Kidney epithelial cell (primary cell): ENCODE measurements around the gene GADD45GIP1. TPM values are rescaled to one million over a fixed set of nuclear protein-coding genes. Genes with fewer than 3 reads are reported as not detected.

ENCODE experiments used
- DNase-seq: peaks from one replicate; pipeline ENCODE4 v3.0.0-alpha.2; 2010; ENCODE audit warnings: low read depth
- H3K27me3 ChIP-seq: 2 replicates; pipeline ENCODE4 v1.6.0; 2011; ENCODE audit warnings: low read length; ENCODE audit not compliant: control insufficient read depth, insufficient read depth
- H3K36me3 ChIP-seq: 2 replicates; pipeline ENCODE4 v1.5.1; 2011; ENCODE audit warnings: low read length; ENCODE audit not compliant: control insufficient read depth, insufficient read depth
- H3K4me3 ChIP-seq: 2 replicates; pipeline ENCODE4 v1.5.1; 2011; ENCODE audit warnings: low read depth, mild to moderate bottlenecking, control low read depth, low read length
- total RNA-seq: library from RNA; depleted of rRNA; stranded (reverse); fragments of >200 nt; gene quantifications from 2 replicates; pipeline ENCODE4 v1.2.3, GENCODE V29; 2015
- TF ChIP-seq, protein P1 (sequence below): IDR thresholded peaks from 2 replicates; pipeline ENCODE4 v1.5.1; 2011; ENCODE audit warnings: mild to moderate bottlenecking, moderate library complexity, low read length, control low read depth, inconsistent platforms; ENCODE audit not compliant: insufficient read depth, poor library complexity, severe bottlenecking

Gene GADD45GIP1
- total RNA-seq, 1 donor from 2014 or later, result 60.1 TPM

DNA sequence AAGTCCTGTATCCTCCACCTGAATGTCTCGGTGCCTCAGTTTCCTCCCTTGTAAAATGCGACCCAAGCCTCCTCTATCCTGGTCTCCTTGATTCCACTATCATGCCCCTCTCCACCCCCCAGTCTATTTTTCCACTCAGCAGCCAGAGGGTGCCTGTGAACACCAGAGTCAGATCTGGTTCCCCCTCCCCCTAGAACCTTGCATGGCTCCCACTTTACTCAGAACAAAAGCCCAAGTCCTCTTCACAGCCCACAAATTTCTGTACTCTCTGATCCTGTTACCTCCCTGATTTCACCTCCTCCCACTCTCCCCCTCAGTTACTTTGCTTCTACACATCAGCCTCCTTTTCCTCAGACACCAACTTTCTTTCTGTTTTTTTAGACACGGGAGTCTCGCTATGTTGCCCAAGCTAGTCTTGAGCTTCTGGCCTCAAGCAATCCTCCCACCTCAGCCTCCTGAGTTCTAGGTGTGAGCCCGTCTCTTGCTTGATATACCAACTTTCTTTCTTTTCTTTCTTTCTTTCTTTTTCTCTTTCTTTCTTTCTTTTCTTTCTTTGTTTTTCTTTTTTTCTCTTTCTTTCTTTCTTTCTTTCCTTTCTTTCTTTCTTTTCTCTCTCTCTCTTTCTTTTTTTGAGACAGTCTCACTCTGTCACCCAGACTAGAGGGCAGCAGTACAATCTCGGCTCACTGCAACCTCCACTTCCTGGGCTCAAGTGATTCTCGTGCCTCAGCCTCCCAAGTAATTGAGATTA lies 13.2 kb upstream of the GADD45GIP1 start:
- TF ChIP-seq, protein P1, sequence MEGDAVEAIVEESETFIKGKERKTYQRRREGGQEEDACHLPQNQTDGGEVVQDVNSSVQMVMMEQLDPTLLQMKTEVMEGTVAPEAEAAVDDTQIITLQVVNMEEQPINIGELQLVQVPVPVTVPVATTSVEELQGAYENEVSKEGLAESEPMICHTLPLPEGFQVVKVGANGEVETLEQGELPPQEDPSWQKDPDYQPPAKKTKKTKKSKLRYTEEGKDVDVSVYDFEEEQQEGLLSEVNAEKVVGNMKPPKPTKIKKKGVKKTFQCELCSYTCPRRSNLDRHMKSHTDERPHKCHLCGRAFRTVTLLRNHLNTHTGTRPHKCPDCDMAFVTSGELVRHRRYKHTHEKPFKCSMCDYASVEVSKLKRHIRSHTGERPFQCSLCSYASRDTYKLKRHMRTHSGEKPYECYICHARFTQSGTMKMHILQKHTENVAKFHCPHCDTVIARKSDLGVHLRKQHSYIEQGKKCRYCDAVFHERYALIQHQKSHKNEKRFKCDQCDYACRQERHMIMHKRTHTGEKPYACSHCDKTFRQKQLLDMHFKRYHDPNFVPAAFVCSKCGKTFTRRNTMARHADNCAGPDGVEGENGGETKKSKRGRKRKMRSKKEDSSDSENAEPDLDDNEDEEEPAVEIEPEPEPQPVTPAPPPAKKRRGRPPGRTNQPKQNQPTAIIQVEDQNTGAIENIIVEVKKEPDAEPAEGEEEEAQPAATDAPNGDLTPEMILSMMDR, result no peak
- no peaks in the 10 kb centered on the region for H3K27me3 ChIP-seq
- H3K4me3 ChIP-seq, result no peak overlapping the region
- H3K36me3 ChIP-seq, result no peaks in the 10 kb centered on the region
- DNase-seq, result no peak

DNA sequence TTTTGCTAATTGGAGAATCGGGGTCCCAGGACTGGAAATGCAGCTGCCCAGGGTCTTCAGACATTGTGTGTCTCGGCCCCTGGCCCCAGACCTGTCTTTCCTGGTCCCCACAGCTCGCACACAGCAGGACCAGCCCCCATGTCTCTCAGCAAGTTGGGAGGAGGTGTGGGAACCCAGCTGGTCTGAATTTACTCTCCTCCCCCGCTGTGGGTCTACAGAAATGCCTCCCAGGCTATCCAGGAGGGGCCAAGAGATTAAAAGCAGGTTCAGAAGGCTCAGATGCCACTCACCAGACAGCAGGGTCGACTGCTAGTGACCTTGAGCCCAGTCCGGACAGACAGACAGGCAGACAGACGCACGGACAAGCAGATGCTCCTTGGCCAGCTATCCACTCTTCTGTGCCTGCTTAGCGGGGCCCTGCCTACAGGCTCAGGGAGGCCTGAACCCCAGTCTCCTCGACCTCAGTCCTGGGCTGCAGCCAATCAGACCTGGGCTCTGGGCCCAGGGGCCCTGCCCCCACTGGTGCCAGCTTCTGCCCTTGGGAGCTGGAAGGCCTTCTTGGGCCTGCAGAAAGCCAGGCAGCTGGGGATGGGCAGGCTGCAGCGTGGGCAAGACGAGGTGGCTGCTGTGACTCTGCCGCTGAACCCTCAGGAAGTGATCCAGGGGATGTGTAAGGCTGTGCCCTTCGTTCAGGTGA lies 12.4 kb upstream of the GADD45GIP1 start, which contains the start of gene DAND5:
DAND5 (plus strand) TSS at position 285 of the 697 bp plus-strand sequence; CDS start at position 370, 85 bp downstream.
- Histone ChIP-seq H3K4me3 (no peak within 1 kb of the TSS), H3K27me3 (no peaks in the 10 kb centered on the region), H3K36me3 (no peaks in the 10 kb centered on the region)
- TF ChIP-seq, protein P1, result no peak
- DNase-seq, result no peak

DNA sequence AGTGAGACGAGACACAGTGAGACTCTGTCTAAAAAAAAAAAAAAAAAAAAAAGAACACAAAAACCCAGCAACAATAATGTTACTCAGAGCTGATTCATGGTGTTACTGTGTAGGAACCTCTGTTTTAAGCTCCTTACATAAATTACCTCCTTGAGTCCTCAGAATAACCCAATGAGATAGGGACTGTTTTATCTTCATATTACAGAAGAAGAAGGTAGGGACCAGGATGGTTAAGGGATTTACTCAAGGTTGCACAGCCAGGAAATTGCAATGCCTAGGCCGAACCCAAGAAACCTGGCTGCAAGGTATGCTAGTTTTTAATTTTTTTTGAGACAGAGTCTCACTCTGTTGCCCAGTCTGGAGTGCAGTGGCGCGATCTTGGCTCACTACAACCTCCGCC lies 10.9 kb upstream of the GADD45GIP1 start:
- Histone ChIP-seq H3K36me3 (no peaks in the 10 kb centered on the region), H3K4me3 (no peak overlapping the region), H3K27me3 (no peaks in the 10 kb centered on the region)
- TF ChIP-seq, protein P1, result no peak
- DNase-seq, result no peak

DNA sequence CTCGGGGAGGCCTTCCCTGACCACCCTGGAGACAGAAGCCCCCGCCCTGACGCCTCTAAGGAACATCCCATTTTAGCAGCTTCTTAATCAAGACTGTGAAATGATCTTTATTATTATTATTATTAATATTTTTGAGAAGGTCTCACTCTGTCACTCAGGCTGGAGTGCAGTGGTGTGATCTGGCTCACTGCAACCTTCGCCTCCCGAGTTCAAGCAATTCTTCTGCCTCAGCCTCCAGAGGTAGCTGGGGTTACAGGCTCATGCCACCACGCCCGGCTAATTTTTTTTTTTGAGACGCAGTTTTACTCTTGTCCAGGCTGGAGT lies 8.8 kb upstream of the GADD45GIP1 start:
- Histone ChIP-seq H3K27me3 (no peaks in the 10 kb centered on the region), H3K36me3 (no peaks in the 10 kb centered on the region), H3K4me3 (no peak overlapping the region)
- DNase-seq, result no peak
- TF ChIP-seq, protein P1, result no peak

DNA sequence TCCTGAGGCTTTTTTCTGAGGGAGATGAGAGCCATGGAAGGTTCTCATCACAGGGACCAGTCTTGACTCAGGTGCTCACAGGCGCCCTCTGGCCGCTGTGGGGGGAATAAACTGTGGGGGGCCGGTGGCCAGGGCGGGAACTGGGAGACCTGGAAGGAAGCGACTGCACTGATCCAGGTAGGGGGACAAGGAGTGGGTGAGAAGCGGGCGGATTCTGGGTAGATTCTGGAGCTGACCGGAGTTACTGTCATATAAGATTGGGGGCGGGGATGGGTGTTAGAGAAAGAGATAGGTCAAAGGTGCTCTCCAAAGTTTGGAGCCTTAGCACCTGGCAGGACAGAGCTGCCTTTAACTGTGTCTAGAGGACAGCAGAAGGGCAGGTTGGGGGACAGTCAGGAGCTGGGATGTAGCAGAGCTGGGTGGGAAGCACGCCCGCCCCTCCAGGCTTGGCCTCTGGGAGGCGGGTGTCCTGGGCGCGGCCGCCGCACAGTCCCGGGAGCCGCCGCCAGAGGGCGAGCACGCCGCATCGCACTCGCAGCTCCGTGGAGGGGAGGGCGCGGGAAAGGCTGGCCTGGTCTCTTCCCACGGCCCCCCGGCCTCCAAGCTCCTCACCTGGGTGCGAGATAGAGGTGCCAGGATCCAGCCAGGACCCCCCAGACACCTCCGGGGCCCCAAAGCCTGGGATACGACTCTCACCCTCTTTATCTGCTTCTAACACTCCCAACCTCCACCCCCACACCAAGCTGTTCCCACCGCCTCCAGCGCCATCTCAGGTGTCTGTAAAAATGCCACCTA lies 8.2 kb upstream of the GADD45GIP1 start:
- TF ChIP-seq, protein P1, result peak; percentile 85
- no peaks in the 10 kb centered on the region for H3K36me3 ChIP-seq
- DNase-seq, result no peak

More for the DNA sequence above, 8.2 kb upstream of the GADD45GIP1 start:
- Histone ChIP-seq H3K27me3 (no peaks in the 10 kb centered on the region), H3K4me3 (peak overlapping the region; percentile 47)
